ENCODE measurements around the gene KCNJ5.
A peak's percentile ranks its signal among the peaks of the same experiment; 100 is the strongest.

The KCNJ5 gene

GRCh38 chr11:128956401-128957201, 65.4 kb downstream of the KCNJ5 start:
- DNase-seq (ENCODE audit: low read depth in 2 of 2): peak in 1 of 2 donors; percentile 11

- no peak for DNase-seq (ENCODE audit: low read depth in 2 of 2)
Measured at GRCh38 chr11:128957202-128957482, 66.0 kb downstream of the KCNJ5 start.

GRCh38 chr11:128961645-128962044, 70.5 kb downstream of the KCNJ5 start:
- no peak for DNase-seq (ENCODE audit: low read depth in 2 of 2)

GRCh38 chr11:128962896-128963295, 71.7 kb downstream of the KCNJ5 start:
- no peak for DNase-seq (ENCODE audit: low read depth in 2 of 2)

GRCh38 chr11:128963744-128964325, 72.7 kb downstream of the KCNJ5 start:
- DNase-seq (ENCODE audit: low read depth in 2 of 2): no peak

GRCh38 chr11:128964463-128964930, 73.3 kb downstream of the KCNJ5 start:
- DNase-seq (ENCODE audit: low read depth in 2 of 2): no peak

- no peak for DNase-seq (ENCODE audit: low read depth in 2 of 2)
Measured at GRCh38 chr11:128965485-128965884, 74.3 kb downstream of the KCNJ5 start.

GRCh38 chr11:128967578-128967977, 76.4 kb downstream of the KCNJ5 start:
- DNase-seq (ENCODE audit: low read depth in 2 of 2): no peak

- no peak for DNase-seq (ENCODE audit: low read depth in 2 of 2)
Measured at GRCh38 chr11:128968916-128969315, 77.8 kb downstream of the KCNJ5 start.

All from stimulated activated CD4-positive, alpha-beta T cell treated with anti-CD3 and anti-CD28 coated beads, Interleukin-4, amount 100 ng/mL, for 48 hours (primary cell).